NCI-H146 treated with DMSO at 0.1 percent for 48 hours (cell line): ENCODE data around the gene MRO.
A peak's percentile ranks its signal among the peaks of the same experiment; 100 is the strongest.
"Not testable (repeated sequence)": the region's sequence is repeated elsewhere in the genome, so short reads cannot be mapped to it uniquely, and the experiment has no call there.

Source experiments
- DNase-seq: peaks from one replicate; lab custom pipeline; 2025; ENCODE audit not compliant: unreplicated experiment; lab: John Stamatoyannopoulos, UW

The MRO gene

GRCh38 chr18:50793641-50794565, 25.9 kb downstream of the MRO start:
- no peak for DNase-seq

- DNase-seq = no peak
Measured at GRCh38 chr18:50792885-50793284, 26.9 kb downstream of the MRO start.

- DNase-seq = no peak
Measured at GRCh38 chr18:50791599-50792438, 28.0 kb downstream of the MRO start.

- DNase-seq = peak; percentile 94
Measured at GRCh38 chr18:50790948-50791347, 28.9 kb downstream of the MRO start.

GRCh38 chr18:50790241-50790640, 29.6 kb downstream of the MRO start:
- no peak for DNase-seq

- DNase-seq = no peak
Measured at GRCh38 chr18:50788284-50788683, 31.5 kb downstream of the MRO start.

GRCh38 chr18:50786864-50787263, 33.0 kb downstream of the MRO start:
- no peak for DNase-seq

- DNase-seq = no peak
Measured at GRCh38 chr18:50783553-50783952, 36.3 kb downstream of the MRO start.

GRCh38 chr18:50779021-50779420, 40.8 kb downstream of the MRO start:
- DNase-seq = not testable (repeated sequence)

- peak; percentile 76 for DNase-seq
Measured at GRCh38 chr18:50776383-50776782, 43.4 kb downstream of the MRO start.

- DNase-seq = no peak
Measured at GRCh38 chr18:50775726-50776125, 44.1 kb downstream of the MRO start.

GRCh38 chr18:50775207-50775606, 44.6 kb downstream of the MRO start:
- no peak for DNase-seq

- DNase-seq = no peak
Measured at GRCh38 chr18:50769463-50769862, 50.4 kb downstream of the MRO start.

- DNase-seq = no peak
Measured at GRCh38 chr18:50757358-50757757, 62.5 kb downstream of the MRO start.

GRCh38 chr18:50754297-50754696, 65.5 kb downstream of the MRO start:
- DNase-seq = no peak

- DNase-seq = no peak
Measured at GRCh38 chr18:50753311-50753710, 66.5 kb downstream of the MRO start.

GRCh38 chr18:50751947-50752346, 67.9 kb downstream of the MRO start:
- DNase-seq = peak; percentile 70

GRCh38 chr18:50751490-50751889, 68.3 kb downstream of the MRO start:
- peak; percentile 89 for DNase-seq

GRCh38 chr18:50750546-50750945, 69.3 kb downstream of the MRO start:
- DNase-seq = no peak

- DNase-seq = peak; percentile 84
Measured at GRCh38 chr18:50749945-50750344, 69.9 kb downstream of the MRO start.

- DNase-seq = no peak
Measured at GRCh38 chr18:50749421-50749820, 70.4 kb downstream of the MRO start.
